ENCODE results near the gene ERBB4.
"Not testable (repeated sequence)": the region's sequence is repeated elsewhere in the genome, so short reads cannot be mapped to it uniquely, and the experiment has no call there.

The ERBB4 gene

DNA sequence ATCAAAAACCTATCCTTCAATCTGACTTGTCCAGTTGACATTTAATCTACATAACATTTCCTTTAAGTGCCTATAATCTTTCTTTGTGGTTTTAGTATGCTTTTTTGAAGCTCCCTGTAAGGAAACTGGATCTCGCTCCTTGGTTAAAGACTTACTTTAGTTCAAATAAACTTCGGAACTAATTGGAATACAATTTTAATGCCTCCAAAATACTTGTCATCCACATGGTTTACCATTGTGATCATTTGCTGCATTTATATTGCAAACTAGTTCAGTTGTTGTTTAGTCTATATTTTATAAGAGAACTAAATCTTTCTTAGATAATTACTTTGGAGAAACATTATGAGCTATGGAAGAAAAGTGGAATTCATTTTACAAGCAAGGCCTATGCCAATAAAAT lies 496.0 kb downstream of the ERBB4 start:
- DNase-seq: no peak

DNA sequence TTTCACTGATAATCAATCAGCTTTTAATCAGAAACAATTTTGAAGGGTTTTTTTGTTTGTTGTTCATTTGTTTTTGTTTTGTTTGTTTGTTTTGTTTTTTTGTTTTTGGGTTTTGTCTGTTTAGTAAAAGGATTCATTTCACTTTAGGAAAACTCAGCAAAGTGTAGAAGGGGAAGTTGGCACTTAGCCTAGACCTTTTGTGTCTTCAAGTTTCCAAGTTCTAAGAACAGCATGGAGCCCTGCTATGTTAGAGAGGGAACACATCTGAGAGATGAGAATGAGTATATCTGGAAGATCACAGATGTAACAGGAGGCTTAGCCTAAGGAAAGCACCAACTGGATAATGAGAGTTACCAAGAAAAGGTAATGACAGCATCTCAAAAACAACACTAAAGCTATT lies 501.5 kb downstream of the ERBB4 start:
- no peak for DNase-seq

DNA sequence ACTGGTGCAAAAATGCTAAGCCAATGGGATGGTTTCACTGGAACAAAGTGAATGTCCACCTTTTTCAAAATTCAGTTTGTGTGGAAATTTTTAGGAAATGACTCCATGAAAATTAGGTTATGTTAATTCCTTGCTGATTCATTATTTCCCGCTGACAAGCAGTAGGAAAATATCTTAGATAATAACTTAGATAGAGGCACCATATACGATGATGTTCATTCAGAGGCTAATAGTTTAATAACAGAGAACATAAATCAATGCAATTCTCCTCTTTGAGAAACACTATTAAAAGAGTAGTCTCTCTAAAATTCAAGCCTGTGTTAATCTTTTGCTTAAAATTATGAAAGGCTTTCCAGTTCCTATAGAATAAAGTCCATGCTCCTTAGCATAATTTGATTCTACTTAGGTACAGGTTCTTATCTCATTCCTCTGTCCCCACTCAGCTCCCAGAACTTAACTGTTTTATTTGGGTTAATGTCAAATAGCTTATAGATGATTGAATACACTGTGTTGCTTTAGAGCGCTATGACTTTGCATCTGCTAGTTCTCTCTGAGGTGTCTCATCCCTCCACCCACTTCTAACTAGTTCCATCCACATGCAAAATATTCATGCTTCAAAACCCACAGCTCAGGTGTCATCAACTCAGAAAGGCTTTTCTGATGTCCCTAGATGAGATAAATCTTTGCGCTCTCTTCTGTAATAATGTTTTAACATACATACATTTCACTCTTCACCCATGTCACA lies 503.6 kb downstream of the ERBB4 start:
- DNase-seq: no peak

DNA sequence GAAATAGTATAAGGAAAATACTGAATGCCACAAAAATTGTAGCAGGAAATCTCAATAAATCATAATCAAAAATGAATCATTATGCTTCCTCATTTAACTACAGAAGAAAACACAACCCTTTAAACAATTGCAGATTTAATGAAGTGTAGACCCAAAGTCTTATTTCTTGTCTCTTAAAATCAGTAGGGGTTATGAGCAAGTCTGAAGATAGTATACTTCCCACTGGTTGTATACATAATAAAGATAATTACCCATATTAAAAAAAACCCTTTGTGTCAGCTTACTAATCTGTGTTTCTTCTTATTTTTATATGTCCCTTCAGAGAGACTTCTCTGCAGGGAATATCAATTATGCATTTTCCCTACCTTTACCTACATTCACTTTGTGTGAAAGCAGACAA lies 504.7 kb downstream of the ERBB4 start:
- no peak for DNase-seq

DNA sequence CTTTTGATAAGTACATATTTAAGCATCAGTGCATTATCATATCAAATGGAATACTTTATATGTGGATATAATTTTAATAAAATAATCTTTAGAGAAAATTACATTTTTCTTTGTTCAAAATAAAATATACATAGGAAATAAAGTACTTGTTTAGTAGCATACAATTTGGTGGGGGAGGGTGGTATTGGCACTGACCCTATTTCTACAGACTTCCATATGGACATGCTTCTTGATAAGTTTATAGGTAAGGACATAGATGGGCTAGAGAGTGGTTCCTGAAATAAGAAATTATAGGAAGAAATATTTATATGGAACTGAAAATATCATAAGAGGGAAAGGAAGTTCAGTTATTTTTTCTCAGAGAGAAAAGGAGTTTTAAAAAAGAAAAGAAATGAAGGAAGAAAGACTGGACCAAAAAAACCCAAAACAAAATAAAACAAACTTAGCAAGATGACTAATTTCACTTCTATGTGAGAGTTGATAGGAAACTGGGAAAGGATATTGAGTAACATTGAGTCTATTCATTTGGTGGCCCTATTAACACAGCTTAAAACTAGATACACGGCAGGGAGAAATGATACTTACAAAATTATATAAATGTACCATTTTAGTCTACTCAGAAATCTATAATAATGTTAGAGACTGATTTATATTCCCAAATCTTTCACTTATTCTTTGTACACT lies 505.9 kb downstream of the ERBB4 start:
- DNase-seq: no peak

DNA sequence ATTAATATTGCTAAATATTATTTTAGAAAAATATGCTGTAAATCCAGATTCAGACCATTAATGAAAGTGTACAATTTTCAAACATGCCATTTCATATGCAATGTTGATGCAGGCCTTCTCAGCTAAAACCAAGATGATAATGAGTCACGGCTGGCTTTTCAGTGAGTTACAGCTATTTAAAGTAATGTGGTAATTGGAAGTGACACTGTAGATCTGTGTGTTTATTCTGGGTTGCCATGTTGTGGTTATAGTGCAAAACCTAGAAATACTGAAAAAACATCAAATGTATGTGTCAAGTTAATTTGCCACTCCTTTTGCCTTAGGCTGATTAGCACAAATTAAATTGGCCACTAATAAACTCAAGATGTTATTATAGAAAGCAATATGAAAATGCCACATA lies 506.6 kb downstream of the ERBB4 start:
- DNase-seq: no peak

DNA sequence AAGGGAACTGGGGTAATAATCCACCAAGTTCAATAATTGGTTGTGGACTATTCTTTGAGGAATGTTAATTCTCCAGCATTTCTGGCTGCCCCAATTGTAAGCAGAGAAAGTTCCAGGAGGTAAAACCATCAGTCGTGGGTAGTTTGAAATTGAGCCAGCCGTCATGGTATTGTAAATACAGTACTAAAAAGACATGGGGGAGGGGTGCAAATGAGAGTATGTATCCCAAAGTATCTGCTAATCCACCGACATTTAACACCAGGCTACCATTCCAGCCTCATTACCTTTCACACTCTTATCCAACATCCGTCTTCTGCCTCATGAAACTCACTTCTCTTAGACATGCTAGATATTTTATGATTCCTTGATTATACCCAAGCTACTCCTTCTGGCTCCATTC lies 507.9 kb downstream of the ERBB4 start:
- DNase-seq: no peak

DNA sequence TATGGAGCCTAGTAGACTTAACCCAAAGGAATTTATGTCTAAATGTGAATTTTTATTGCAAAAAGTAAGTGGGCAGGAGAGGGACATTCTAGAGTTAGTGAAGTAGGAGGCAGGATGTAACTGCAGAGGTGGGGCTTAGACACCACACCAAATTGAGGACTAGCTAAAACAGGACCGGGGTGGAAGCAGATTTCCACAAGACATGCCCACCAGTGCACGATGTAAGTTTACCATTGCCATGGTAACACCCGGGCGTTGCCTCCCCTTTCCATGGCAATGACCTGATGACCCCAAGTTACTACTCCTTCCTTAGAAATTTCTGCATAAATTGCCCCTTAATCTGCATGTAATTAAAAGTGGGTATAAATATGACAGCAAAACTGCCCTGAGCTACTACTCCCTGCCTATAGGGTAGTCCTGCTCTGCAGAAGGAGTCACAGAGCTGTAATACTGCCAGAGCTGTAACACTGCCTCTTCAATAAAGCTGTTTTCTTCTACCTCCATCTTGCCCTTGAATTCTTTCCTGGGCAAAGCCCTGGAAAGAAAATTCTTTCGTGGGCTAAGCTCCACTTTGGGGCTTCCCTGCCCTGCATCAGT lies 509.7 kb downstream of the ERBB4 start:
- DNase-seq: no peak

DNA sequence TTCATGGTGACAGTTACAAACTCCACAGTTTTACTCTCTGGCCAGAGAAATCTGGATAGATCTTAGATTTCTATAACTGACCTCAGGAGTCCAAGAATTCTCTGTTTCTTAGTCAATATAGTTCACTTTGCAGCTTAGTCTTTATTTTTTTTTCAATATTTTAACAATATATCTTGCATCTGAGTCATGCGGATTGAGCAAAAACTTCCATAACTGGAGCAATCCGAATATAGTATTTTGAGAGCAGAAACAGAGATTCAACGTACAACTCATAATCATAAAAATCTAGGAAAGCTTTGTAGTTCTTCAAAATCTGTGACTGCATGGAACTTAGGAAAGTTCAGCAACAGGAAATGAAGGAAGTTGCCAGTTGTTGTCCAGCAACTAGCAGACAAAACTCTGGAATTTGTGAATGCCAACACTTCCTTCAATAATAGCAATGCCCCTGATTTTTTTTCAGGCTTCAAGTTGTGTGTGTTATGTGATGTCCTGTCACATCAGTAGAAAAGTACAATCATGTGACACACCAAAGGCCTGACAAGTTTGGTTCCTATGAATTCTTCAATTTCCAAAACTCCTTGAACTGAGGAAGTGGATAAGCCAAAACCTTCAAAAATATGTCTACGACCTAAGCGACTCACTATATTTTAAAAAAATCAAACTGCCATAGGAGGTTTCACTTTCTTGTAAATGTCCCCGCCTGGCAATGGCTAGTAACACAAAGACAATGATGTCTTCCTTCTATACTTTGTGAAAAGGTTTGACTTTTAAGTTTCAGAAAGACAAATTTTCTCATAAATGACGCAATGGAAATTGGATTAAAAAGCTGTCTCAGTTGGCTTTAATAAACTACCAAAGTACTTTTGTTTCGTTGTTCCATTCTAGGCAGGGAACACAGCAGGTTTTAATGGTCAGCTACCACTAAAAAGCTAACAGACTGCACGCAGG lies 510.6 kb downstream of the ERBB4 start:
- DNase-seq: no peak

DNA sequence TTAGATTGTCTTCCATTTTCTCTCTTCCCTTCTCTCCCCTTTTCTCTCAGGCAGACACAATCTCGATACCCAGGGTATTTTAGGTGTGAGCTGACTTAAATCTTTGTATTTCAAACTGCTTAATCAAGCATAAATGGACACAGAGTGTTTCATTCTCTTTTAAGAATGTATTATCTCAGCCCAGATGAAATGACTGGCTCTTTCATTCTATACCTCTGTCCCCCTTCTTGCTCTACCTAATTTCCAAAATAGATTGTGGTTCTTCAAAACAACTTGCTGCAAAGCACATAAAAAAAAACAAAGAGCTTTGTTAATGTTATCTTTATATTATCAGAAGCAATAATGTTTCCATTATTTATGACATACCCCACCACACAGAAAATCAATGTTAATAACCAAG lies 514.6 kb downstream of the ERBB4 start:
- DNase-seq: no peak

DNA sequence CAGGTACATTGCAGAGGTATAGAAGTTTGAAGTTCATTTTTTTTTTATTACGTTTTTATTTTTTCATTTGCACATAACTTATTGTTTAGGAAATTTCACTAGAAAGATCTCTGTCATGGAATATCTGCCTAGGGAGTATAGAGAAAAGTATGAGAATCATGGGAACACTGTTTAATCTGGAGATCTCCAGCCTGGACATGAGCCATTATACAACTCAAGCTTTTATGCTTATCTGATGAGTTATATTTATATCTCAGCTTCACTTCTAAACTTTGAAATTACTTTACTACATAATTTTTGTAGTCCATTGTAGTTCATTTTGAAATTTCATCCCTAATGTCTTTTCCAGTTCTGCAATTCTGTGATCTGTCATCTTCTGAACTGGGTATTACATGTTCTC lies 515.6 kb downstream of the ERBB4 start:
- no peak for DNase-seq

DNA sequence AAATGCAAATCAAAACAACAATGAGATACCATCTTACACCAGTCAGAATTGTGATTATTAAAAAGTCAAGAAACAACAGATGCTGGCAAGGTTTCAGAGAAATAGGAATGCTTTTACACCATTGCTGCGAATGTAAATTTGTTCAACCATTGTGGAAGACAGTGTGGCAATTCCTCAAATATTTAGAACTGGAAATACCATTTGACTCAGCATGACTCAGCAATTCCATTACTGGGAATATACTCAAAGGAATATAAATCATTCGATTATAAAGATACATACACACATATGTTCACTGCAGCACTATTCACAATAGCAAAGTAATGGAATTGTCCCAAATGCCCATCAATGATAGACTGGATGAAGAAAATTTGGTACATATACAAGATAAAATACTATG lies 516.7 kb downstream of the ERBB4 start:
- DNase-seq: no peak

DNA sequence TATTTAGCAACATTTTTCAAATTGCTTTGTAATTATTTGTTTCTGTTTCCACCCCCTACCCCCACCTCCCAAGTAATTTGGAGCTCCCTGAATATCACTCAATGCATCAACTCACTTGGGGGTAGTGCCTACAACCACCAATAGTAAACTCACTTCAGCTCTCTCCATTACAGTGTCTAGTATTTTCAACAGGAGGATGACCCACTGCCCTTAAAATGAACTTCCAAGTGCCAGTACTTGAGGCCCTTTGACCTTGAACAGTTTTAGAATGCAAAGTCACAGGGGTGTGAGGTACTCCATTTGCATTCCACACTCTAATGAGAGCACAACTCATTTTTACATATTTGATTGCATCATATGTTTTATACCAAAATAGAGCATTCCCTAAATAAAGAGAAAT lies 523.0 kb downstream of the ERBB4 start:
- no peak for DNase-seq

DNA sequence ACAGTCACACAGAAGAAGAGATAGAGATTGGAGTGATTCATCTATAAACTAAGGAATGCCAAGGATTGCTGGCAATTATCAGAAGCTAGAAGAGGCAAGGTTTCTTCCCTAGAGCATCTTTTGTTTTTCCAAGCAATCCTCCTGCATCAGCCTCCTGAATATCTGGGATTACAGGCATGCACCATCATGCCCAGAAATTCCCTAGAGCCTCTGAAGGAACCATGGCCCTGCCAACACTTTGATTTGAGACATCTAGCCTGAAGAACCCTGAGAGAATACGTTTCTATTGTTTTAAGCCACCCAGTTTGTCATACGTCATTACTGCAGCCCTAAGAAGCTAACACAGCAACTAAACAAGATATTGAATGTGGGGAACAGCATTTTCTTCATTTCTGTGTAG lies 525.0 kb downstream of the ERBB4 start:
- no peak for DNase-seq

DNA sequence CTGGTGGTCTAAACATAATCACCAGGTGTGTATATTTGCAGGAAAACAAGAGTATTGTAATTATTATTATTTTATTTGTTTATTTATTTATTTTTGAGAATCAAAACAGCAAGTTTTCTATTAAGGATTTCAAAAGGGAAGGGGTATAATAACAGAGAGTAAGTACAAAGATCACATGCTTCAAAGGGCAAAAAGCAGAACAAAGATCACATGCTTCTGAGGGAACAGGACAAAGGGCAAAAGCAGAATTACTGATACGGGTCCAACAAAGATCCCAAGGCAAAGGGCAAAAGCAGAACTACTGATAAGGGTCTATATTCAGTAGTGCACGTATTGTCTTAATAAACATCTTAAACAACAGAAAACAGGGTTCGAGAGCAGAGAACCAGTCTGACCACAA lies 528.3 kb downstream of the ERBB4 start:
- not testable (repeated sequence) for DNase-seq

DNA sequence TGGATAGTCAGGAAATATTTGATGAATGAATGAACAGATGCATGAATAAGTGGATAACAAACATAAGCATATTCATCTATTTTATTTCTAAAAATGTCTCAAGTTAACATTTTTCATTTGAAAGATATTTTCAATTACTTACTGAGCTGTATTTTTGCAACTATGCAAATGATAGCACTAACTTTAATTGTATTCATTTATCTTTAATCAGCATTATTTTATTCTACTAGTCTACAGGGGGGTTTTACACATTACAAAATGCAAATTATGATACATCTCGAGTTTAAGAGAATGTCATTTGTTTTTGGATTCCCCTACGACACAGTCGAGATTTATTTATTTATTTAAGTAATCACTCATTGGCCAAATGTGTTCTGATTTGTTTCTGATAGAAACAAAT lies 530.6 kb downstream of the ERBB4 start:
- no peak for DNase-seq

DNA sequence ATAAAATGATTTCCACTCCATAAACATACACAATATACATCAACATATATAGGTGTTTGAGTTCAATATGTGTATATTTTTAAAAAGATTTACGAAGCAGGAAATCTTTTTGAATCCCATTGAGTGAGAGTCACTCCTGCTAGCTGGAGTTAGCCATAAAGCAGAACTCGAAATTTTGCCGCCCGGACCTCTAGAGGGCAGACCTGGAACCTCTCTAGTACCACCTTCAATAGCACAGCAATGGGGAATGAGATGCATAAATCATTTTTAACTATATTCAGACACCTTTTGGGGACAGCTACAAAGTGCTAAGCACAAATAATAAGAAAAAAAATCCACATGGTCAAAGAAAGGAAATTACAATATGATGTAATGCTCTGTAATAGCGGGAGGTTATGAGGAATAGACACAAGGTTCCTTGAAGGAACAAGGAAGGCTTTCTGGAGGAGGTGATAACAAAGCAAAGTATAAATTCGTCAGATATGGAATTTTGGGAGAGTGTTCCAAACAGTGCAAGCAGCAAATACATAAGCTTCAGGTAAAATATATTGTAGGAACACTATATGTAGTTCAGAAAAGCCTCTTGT lies 533.4 kb downstream of the ERBB4 start:
- no peak for DNase-seq

DNA sequence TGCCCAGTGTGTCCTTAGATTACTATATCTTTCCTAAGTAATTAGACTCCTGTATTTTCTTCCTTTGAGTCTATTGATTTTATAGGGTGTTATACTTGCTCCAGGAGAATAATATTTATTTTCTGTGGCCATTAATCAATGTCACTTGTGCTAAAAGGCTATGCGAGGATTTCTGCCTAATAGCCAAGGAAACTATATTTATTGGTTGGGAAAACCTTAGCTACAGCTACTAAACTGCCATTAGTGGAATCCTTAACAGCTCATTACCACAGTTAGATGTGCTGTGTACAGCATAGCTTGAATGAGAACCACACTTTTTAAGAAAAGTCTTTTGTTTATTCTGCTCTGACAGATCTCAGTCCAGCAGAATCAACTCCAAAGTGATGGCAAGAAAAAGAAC lies 537.3 kb downstream of the ERBB4 start:
- no peak for DNase-seq

DNA sequence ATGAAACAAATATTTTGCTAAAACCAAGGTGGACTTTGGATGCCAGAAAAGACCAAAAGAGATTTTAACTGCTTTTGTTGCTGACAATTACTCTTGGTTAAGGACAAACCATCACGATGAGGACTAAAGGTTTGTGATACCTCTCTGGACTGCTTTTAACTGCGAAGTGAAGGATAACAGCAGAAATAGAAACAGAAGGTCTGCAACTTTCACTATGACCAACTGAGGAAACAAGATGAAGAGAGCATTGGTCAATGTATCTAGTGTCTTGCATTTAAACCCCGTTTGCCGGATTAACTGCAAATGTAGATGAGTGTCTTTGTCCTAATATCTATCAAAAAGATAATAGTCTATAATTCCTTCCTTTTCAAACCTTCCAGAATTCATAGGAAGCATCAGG lies 541.7 kb downstream of the ERBB4 start:
- no peak for DNase-seq

DNA sequence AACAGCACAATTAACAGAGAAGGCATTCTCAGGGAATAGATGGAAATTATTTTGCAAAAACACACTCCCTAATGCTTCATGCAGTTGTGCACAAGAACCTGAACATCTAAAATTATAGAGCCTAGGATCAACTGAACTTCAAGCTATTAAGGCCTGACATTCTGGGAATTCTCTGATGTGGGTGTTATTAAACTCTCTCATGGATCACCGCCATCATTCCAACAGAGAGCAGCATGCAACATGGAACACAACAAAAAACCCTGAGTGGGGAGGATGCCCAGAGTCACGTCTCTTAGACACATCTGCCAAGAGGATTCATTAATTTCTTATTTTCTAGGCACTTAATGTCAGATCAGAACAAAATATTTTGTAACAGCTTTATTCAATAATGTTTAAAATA lies 543.8 kb downstream of the ERBB4 start:
- no peak for DNase-seq

DNA sequence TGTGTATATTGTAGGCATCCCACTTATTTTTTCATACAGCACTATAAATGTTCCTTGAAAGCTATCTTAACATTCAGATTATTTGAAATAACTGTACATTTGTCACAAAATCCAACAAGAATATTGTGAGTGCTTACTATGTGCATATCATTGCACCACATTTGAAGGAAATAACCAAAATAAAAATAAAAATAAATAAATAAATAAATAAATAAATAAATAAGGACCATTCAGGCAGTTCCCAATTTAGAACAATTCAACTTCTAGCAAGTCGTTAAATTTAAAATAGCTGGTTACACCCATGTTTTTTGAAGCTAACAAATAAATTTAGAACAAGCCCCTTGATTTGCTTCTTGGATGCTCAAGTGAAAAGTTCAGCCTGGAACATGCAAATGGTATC lies 548.3 kb downstream of the ERBB4 start:
- DNase-seq: no peak

DNA sequence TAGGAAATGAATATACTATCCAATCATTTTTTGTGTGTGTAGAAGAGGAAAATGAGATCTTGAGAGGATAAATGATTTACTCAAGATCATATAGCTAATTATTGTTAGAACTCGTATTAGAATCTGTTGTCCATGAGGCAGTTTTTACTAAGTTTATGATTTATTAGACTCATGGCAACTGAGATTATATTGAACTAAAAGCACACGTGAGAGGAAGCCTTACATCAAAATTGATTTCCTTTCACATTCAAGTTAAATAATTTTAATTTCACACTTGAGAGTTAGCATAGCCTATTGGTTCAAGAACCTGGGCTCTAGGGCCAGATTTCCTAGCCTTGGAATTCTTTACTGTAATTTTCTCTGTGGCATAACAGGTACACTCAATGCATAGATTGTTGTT lies 552.3 kb downstream of the ERBB4 start:
- DNase-seq: no peak

DNA sequence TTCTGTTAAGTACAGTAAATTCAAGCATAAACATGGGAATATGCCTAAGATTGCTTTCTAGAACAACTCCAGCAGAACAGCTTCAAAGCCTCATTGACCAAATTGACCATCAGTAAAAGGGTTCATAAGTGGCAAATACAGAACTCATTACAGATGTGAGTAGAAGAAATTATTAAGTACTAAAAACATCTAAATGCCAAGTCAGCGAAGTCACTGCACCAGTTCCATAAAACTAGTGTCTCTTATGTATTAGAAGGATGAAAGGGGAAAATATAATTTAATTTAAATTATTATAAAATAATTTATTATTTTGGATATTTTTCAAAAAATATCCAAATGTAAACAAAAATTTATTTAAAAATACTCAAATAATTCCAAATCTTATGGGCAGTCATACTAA lies 553.2 kb downstream of the ERBB4 start:
- no peak for DNase-seq

All from left hindlimb (tissue), 1 donor.